GM18951 (cell line): Measurements from ENCODE around the gene TCFL5.
"Not testable (repeated sequence)": the region's sequence is repeated elsewhere in the genome, so short reads cannot be mapped to it uniquely, and the experiment has no call there.

ENCODE experiments used
- POLR2A ChIP-seq: IDR thresholded peaks from 4 replicates; pipeline ENCODE4 v1.6.1; 2011; ENCODE audit warnings: mild to moderate bottlenecking; ENCODE audit not compliant: insufficient read length, insufficient read depth; ENCODE audit errors: extremely low read depth
- in situ Hi-C: fragments of 300-500 bp; cut with MboI; formaldehyde crosslinking; loops from one replicate; pipeline ENCODE4 v1.12.0; 2022; ENCODE audit warnings: low sequenced_read_pairs, mixed read lengths, inconsistent platforms; ENCODE audit not compliant: unreplicated experiment

Gene TCFL5

DNA sequence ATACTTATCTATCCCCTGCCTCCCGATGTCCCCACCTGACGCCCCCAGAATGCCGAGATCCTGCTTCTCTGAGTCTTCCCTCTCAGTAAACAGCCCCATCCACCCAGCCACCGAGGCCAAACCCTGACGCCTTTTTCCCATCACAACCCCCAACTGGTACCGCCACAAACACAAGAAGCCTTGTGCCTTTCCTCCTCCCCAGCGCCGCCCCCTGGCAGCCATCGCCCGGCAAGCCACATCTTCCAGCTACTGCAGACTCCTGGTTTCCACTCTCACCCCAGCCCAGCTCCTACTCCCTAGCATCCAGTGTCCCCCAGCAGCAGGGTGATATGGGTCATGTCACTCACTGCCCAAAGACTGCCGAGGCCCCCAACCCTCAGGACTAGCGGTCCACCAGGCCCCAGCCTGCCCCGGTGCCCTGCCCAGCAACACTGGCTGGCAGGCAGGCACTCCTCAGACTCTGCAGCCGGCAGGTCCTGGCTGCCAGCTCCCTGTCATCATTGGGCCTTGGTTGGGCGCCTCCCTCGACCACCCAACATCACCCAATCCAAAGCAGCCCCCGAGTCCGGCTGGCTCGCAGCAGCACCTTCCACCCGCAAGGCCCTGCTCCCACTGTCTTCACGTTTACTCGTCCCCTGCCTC lies 11.2 kb downstream of the TCFL5 start:
- in situ Hi-C loops, result no loop called here
- TF ChIP-seq POLR2A, result no peak

DNA sequence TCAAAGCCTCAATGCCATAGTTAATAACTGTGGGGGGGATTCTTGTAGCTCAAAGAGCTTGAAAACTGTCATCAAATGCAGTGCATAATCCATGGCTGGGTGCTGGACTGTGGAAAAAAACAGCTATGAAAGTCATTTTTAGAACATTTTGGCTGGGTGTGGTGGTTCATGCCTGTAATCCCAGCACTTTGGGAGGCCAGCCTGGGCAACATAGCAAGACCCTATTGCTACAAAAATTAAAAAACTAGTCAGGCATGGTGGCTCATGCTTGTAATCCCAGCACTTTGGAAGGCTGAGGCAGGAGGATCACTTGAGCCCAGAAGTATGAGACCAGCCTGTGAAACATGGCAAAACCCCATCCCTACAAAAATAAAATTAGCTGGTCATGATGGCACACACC lies 12.2 kb downstream of the TCFL5 start:
- no peak for TF ChIP-seq POLR2A
- in situ Hi-C loops, result no loop called here

DNA sequence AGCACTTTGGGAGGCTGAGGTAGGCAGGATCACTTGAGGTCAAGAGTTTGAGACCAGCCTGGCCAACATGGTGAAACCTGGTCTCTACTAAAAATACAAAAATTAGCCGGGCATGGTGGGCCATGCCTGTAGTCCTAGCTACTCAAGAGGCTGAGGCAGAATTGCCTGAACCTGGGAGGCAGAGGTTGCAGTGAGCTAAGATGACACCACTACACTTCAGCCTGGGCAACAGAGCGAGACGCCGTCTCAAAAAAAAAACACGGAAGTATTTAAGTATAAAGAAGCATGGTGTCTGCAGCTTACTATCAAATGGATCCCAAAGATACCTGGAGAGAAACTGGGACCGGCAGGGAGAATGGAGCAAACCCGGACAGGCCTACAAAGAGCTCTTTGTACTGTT lies 12.7 kb downstream of the TCFL5 start:
- in situ Hi-C loops, result not testable (repeated sequence)

DNA sequence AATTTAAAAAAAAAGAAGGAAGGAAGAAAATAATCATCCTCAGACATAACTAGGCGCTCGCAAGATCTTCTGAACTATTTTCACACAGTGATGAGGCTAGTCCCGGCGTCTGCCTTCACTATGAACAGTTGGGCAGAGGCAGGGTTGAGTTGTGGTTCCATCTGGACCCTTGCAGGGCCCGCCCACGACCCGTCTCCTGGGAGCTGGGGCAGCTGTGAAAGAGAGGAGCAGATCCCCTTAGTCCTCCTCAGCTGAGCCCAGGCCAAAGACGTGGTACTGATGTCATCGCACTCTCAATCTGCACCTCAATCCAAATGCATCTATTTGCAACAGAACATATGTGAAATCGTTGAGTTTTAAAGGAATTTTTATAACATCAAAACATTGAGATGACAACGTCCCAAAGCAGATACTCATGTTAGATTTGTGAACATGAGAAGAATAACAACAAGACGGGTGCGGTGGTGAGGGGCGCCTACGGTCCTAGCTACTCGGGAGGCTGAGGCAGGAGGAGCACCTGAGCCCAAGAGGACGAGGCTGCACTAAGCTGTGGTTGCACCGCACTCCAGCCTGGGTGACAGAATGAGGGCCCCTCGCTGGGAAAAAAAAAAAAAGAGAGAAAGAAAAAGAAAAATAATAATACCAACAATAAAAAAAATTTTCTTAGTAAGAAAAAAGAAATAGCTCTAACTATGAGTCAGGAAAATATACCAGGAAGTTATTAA lies 15.3 kb downstream of the TCFL5 start:
- in situ Hi-C loops, result no loop called here
- TF ChIP-seq POLR2A, result no peak

DNA sequence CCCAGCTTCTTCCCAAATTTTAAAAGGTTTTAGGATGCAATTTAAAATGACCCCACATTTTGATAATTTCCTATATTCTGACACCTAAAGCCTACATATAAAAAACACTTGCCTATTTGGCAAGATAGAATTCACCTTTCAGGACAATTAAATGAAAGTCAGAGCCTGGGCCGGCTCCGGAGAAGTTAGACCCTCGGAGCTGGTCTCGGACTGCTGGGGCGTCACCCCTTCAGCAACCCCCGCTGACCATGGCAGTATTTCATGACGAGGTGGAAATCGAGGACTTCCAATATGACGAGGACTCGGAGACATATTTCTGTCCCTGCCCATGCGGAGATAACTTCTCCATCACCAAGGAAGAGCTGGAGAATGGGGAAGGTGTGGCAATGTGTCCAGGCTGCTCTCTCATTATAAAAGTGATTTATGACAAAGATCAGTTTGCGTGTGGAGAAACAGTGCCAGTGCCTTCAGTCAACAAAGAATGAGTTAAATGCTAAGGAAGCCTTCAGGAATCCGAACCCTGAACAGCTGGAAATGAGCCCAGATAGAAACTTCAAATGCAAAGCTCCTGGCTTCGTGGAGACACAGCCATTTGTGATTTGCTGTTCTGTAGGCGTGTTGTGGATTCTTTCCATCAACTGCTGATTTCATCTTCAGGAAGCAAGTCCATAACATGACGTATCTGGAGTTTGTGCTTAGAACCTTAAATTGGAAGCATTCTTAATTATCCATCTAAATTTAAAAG lies 16.0 kb downstream of the TCFL5 start:
- no peak for TF ChIP-seq POLR2A
- in situ Hi-C loops, result no loop called here

DNA sequence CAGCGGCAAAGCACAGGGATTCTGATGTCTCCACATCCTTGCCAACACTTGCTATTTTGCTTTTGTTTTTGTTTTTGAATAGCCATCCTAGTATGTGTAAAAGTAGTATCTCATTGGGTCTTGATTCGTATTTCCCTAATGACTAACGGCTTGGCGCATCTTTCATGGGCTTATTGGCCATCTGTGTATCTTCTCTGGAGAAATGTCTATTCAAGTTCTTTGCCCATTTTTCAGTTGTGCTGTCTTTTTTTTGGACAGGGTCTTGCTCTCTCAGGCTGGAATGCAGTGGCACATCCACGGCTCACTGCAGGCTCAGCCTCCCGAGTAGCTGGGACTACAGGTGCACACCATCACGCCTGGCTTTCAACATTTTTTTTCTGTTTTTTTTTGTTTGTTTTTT lies 17.4 kb downstream of the TCFL5 start:
- in situ Hi-C loops, result no loop called here
- no peak for TF ChIP-seq POLR2A

DNA sequence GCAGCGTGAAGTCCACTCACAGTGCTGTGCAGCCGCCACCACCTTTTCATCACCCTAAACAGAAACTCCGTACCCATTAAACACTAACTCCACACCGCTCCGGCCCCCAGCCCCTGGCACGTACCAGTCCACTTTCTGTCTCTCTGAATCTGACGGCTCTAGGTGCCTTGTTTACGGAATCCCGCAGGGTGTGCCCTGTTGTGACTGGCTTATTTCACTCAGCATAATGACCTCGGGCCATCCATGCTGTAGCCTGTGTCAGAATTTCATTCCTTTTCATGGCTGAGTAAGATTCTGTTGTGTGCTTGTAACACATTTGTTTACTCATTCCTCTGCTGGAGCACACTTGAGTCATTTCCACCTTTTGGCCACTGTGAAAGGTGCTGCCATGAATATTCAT lies 18.0 kb downstream of the TCFL5 start:
- in situ Hi-C loops, result no loop called here

DNA sequence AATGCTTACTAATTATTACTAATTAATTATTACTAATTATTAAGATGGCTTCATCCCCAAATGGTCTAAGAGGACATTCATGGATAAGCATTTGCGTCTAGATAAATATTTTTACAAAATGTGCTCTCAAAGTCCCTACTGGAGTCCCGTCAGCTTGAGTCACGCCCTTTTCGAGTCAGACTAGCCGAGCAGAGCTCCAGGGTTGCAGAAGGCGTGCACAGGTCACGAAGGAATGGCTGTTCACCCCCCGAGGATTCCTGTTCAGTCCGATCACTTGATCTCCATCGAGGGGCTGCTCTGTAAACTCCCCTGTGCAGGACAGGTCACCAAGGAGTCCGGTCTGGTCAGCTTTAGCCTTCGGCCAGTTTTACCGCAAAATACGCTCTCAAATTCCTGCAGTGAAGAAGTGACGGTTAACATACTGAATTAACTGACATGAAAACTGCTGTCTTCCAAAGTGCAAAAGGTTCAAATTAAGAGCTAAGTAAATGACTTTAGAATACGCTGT lies 19.9 kb downstream of the TCFL5 start:
- TF ChIP-seq POLR2A, result no peak
- in situ Hi-C loops, result no loop called here

More for the DNA sequence above, 18.0 kb downstream of the TCFL5 start:
- no peak for TF ChIP-seq POLR2A

DNA sequence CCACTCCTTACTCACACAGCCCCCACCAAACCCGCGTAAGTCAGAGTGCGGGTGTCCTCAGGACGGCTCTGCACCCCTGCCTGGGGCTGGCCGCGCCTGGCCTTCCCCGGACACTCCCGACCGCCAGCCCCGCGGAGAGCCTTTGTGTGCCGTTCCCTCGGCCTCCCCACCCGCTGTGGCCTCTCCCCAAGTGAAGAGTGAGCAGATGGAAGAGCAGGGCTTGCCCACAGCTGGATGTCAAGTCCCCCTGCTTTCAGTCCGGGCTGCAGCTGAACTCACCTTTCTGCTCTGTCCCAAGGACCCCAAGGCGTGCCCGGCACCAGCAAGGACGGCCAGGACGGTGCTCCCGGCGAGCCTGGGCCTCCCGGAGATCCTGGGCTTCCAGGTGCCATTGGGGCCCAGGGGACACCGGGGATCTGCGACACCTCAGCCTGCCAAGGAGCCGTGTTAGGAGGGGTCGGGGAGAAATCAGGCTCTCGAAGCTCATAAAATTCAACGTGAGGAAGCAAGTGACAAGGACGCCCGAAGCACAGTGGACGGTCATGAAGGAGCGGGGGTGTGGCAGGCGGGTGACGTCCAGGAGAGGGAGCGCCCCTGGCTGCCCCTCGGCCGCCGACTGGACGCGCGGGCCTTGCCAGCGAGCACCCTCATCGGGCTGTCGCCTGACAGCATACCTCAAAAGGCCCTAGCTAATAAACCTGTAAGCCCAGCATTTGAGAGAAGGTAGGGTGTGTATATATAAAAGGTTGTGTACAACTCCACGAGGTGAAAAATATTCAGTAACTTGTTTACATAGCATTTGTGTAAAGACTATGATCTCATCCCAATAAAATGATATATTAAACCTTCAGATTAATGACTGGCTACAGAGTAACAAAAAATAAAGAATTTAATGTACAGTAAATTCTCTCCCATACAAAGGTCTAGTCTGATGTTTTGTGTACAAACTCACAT lies 21.1 kb downstream of the TCFL5 start:
- in situ Hi-C loops, result no loop called here
- no peak for TF ChIP-seq POLR2A

DNA sequence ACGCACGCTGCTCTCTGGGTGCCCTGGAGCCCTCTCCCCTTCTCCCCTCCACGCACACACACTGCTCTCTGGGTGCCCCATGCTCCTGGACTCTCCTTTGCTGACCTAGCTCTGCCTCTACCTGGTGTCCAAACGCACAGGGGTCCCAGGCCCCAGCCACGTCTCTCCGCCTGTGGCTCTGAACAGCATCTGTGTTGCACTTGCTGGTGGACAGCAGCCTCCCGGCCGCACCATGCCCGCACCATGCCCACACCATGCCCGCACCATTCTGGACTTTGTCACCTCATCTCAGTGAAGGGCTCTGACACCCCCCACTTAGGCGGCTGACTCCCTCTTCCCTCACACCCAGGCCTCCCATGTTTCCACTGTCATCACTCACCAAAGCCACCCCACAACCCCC lies 21.8 kb downstream of the TCFL5 start:
- TF ChIP-seq POLR2A, result no peak

DNA sequence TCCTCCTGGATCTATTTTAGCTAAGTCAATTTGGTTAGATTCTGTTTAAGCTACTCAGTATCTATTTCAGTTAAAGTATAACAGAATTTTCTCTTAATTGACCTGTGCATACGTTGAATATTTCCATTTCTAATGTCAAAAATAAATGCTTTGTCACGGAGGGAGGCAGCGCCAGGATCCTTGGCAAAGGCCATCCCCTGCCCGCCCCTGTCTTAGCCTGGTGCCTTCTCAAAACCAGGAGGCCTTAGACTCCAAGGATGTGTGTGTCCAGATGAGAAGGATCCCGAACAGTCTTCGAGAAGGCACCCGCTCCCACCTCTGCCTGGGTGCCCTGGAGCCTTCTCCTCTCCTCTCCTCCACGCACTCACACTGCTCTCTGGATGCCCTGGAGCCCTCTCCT lies 22.4 kb downstream of the TCFL5 start:
- in situ Hi-C loops, result no loop called here
- no peak for TF ChIP-seq POLR2A

More for the DNA sequence above, 21.8 kb downstream of the TCFL5 start:
- in situ Hi-C loops, result no loop called here

DNA sequence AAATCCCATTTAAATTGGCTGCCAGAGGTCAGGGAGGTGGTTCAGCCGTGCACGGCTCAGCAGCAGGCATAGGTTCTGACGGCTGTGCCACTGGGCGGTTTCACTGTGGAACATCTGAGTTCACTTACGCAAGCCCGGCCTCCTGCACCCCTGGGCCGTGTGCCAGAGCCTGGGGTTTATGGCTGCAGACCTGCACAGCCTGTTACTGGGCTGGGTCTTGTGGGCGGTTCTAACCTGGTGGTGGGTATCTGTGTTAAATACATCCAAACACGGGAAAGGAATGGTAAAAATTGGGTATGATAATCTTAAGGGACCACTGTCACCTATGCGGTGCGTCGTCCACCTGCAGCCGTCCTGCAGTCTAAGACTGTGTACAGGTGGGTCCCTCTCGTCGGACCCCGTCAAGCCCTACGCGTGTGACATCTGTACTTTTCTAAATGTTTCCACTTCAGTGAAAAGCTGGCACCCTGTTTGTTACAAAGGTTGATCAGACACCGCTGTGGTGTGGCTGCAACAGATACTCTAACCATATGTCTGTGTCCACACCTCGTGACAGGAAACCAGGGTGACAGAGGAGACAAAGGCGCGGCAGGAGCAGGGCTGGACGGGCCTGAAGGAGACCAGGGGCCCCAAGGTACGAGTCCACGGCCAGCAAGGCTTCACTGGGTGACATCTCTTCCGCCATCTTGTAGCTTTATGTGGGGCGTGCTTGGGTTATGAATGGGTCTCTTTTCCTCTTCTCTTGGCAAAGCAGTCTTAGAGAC lies 23.3 kb downstream of the TCFL5 start:
- no peak for TF ChIP-seq POLR2A
- in situ Hi-C loops, result no loop called here

DNA sequence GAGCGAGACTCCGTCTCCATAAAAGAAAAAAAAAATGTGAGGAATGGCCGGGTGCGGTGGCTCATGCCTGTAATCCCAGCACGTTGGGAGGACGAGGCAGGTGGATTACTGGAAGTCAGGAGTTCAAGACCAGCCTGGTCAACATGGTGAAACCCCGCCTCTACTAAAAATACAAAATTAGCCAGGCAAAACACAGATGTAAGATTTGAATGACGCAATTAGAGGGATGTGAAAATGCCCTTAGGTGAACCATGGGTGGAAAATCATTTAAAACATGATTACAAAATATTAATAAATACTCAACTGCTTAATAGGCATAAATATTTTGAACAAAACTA lies 23.9 kb downstream of the TCFL5 start:
- in situ Hi-C loops, result no loop called here
- TF ChIP-seq POLR2A, result no peak
